ENCODE data around the gene SNAPC4.

The SNAPC4 gene

DNA sequence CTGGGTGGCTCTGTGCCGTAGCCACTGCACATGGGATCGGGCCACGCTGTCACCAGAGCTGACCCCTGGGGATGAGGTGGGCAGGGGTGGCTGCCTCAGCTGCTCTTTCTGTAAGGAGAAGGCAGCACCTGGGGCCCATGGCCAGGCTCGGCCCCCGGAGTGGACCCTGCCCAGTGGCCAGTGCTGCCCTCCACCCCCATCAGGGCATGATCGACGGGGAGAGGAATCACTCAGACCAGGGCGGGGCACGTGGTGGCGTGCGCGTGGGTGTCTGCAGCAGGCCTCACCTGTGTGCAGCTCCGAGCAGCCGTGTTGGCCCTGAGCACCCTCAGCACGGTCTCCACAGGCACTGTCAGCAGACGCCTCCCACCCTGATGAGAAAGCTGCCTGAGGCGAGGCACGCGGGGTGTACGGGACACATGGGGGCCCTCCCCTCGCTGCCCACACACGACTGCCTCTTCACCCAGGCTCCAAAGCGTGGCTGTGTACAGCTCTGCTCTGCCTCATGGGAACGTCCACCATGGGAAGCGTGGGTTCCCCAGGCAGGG, 17.9 kb downstream of the SNAPC4 start:
- no peak overlapping the region for H2BK12ac ChIP-seq (ENCODE audit: low read length)
- H2BK5ac ChIP-seq (ENCODE audit: low read length), result peak overlapping the region; percentile 22
- H3K27me3 ChIP-seq (ENCODE audit: control insufficient read depth in 3 of 3, insufficient read depth in 3 of 3, low read depth in 1 of 3, low read length in 3 of 3), result no peaks in the 10 kb centered on the region
- H3K4me3 ChIP-seq (ENCODE audit: low read length in 2 of 2), result no peak overlapping the region
- no peak overlapping the region for H3K27ac ChIP-seq (replicated peaks; ENCODE audit: low read length)
- no peak for DNase-seq (ENCODE audit: low spot score)
- H3K4me1 ChIP-seq (ENCODE audit: control insufficient read depth in 2 of 2, insufficient read depth in 1 of 2, low read depth in 1 of 2, low read length in 2 of 2), result no peaks in the 10 kb centered on the region
- H3K14ac ChIP-seq (ENCODE audit: low read length), result no peak overlapping the region
- H3K9ac ChIP-seq (ENCODE audit: low read depth, low read length, poor library complexity), result peak overlapping the region; percentile 3
- H2AK5ac ChIP-seq (ENCODE audit: low read depth, low read length), result no peak overlapping the region
- no peak overlapping the region for H3K4ac ChIP-seq (ENCODE audit: low read length)
- H4K91ac ChIP-seq (ENCODE audit: low read depth, low read length, poor library complexity), result peak overlapping the region; percentile 1
- no CpG with 5 or more reads among the region's 25 CpGs for WGBS, 2 donors (ENCODE audit: extremely low coverage in 2 of 2, insufficient read length in 2 of 2, insufficient replicate concordance in 1 of 2)
- no peak overlapping the region for H4K8ac ChIP-seq (ENCODE audit: low read depth, low read length)
- no peak overlapping the region for H2BK120ac ChIP-seq (ENCODE audit: low read depth, low read length)
- no peak overlapping the region for H2BK15ac ChIP-seq (ENCODE audit: low read length)
- no peak overlapping the region for H3K4me2 ChIP-seq (ENCODE audit: insufficient read depth, low read length, poor library complexity, severe bottlenecking)
- H3K18ac ChIP-seq (ENCODE audit: low read length), result no peak overlapping the region
- H3K23ac ChIP-seq (ENCODE audit: low read depth, low read length, poor library complexity), result peak overlapping the region; percentile 60
- no peak overlapping the region for H2AFZ ChIP-seq (ENCODE audit: low read length)
- H3K79me1 ChIP-seq (ENCODE audit: low read depth, low read length), result no peaks in the 10 kb centered on the region
- no peaks in the 10 kb centered on the region for H3K9me3 ChIP-seq (replicated peaks in 1 of 2; ENCODE audit: control insufficient read depth in 2 of 2, insufficient read depth in 1 of 2, low read depth in 1 of 2, low read length in 2 of 2)
- H3K36me3 ChIP-seq (replicated peaks in 1 of 2; ENCODE audit: control insufficient read depth in 2 of 2, insufficient read depth in 2 of 2, low read length in 2 of 2), result peaks cover 45 to 90% of the 10 kb centered on the region in 2 donors

DNA sequence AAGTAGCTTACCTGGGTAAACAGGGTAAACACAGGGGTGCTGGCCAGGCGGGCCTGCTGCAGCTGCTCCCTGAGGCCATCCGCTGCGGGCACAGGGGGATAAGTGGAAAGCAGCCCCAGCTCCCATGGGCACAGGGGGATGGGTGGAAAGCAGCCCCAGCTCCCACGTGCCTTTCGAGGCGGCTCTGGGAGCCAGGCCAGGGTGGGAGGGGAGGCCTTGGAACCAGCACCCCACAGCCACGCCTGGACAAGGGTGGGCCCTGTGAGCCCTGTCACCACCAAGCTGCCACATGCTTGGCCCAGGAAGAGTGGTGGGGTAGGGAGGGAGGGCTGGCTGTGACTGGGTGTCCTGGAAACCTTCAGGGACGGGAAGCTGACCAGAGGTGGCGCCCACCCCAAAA, 18.7 kb downstream of the SNAPC4 start:
- Histone ChIP-seq H3K14ac (ENCODE audit: low read length) (no peak overlapping the region), H2BK5ac (ENCODE audit: low read length) (peak overlapping the region; percentile 22), H3K4me1 (ENCODE audit: control insufficient read depth in 2 of 2, insufficient read depth in 1 of 2, low read depth in 1 of 2, low read length in 2 of 2) (no peaks in the 10 kb centered on the region), H4K8ac (ENCODE audit: low read depth, low read length) (no peak overlapping the region), H3K27me3 (ENCODE audit: control insufficient read depth in 3 of 3, insufficient read depth in 3 of 3, low read depth in 1 of 3, low read length in 3 of 3) (no peaks in the 10 kb centered on the region), H3K4me2 (ENCODE audit: insufficient read depth, low read length, poor library complexity, severe bottlenecking) (no peak overlapping the region), H3K23ac (ENCODE audit: low read depth, low read length, poor library complexity) (no peak overlapping the region), H2AFZ (ENCODE audit: low read length) (no peak overlapping the region), H4K91ac (ENCODE audit: low read depth, low read length, poor library complexity) (no peak overlapping the region), H3K27ac (replicated peaks; ENCODE audit: low read length) (no peak overlapping the region), H3K4me3 (ENCODE audit: low read length in 2 of 2) (no peak overlapping the region), H2BK120ac (ENCODE audit: low read depth, low read length) (no peak overlapping the region), H3K18ac (ENCODE audit: low read length) (no peak overlapping the region), H3K9ac (ENCODE audit: low read depth, low read length, poor library complexity) (no peak overlapping the region), H2BK12ac (ENCODE audit: low read length) (no peak overlapping the region), H2BK15ac (ENCODE audit: low read length) (no peak overlapping the region), H3K79me1 (ENCODE audit: low read depth, low read length) (no peaks in the 10 kb centered on the region), H2AK5ac (ENCODE audit: low read depth, low read length) (no peak overlapping the region), H3K4ac (ENCODE audit: low read length) (no peak overlapping the region), H3K9me3 (replicated peaks in 1 of 2; ENCODE audit: control insufficient read depth in 2 of 2, insufficient read depth in 1 of 2, low read depth in 1 of 2, low read length in 2 of 2) (no peaks in the 10 kb centered on the region), H3K36me3 (replicated peaks in 1 of 2; ENCODE audit: control insufficient read depth in 2 of 2, insufficient read depth in 2 of 2, low read length in 2 of 2) (peaks cover 43 to 89% of the 10 kb centered on the region in 2 donors)
- DNase-seq (ENCODE audit: low spot score), result no peak
- WGBS, 2 donors (ENCODE audit: extremely low coverage in 2 of 2, insufficient read length in 2 of 2, insufficient replicate concordance in 1 of 2), result no CpG with 5 or more reads among the region's 9 CpGs

DNA sequence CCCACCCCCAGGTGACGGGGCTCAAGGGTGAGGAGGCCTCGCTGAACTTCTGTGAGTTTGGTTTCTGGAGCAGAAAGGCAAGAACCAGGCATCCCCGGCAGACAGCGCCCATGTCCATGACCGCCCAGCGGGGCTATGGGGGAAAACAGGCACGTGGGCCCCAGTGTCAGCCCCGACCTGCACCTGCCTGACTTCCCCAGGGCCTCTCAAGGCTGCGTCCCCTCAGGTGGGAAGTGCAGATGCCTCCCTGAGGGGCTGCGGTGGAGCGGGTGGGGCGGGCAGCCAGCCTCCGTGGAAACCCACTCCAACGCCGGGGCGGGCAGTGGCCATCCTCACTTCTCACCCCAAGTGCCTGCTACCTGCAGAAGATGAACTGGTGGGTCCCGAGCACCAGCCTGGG, 19.6 kb downstream of the SNAPC4 start:
- H4K91ac ChIP-seq (ENCODE audit: low read depth, low read length, poor library complexity), result no peak overlapping the region
- no peak overlapping the region for H3K27ac ChIP-seq (replicated peaks; ENCODE audit: low read length)
- no peak overlapping the region for H3K4ac ChIP-seq (ENCODE audit: low read length)
- no peak overlapping the region for H3K4me2 ChIP-seq (ENCODE audit: insufficient read depth, low read length, poor library complexity, severe bottlenecking)
- H3K18ac ChIP-seq (ENCODE audit: low read length), result no peak overlapping the region
- H3K9me3 ChIP-seq (replicated peaks in 1 of 2; ENCODE audit: control insufficient read depth in 2 of 2, insufficient read depth in 1 of 2, low read depth in 1 of 2, low read length in 2 of 2), result no peaks in the 10 kb centered on the region
- no peaks in the 10 kb centered on the region for H3K79me1 ChIP-seq (ENCODE audit: low read depth, low read length)
- no peak overlapping the region for H3K4me3 ChIP-seq (ENCODE audit: low read length in 2 of 2)
- H3K27me3 ChIP-seq (ENCODE audit: control insufficient read depth in 3 of 3, insufficient read depth in 3 of 3, low read depth in 1 of 3, low read length in 3 of 3), result no peaks in the 10 kb centered on the region
- H3K4me1 ChIP-seq (ENCODE audit: control insufficient read depth in 2 of 2, insufficient read depth in 1 of 2, low read depth in 1 of 2, low read length in 2 of 2), result no peaks in the 10 kb centered on the region
- H2BK120ac ChIP-seq (ENCODE audit: low read depth, low read length), result no peak overlapping the region
- no peak overlapping the region for H2AFZ ChIP-seq (ENCODE audit: low read length)
- no peak overlapping the region for H2AK5ac ChIP-seq (ENCODE audit: low read depth, low read length)
- no peak overlapping the region for H3K14ac ChIP-seq (ENCODE audit: low read length)
- H2BK12ac ChIP-seq (ENCODE audit: low read length), result no peak overlapping the region
- no peak for DNase-seq (ENCODE audit: low spot score)
- H3K9ac ChIP-seq (ENCODE audit: low read depth, low read length, poor library complexity), result no peak overlapping the region
- no peak overlapping the region for H4K8ac ChIP-seq (ENCODE audit: low read depth, low read length)
- WGBS, 2 donors (ENCODE audit: extremely low coverage in 2 of 2, insufficient read length in 2 of 2, insufficient replicate concordance in 1 of 2), result no CpG with 5 or more reads among the region's 17 CpGs
- no peak overlapping the region for H2BK15ac ChIP-seq (ENCODE audit: low read length)
- no peak overlapping the region for H3K23ac ChIP-seq (ENCODE audit: low read depth, low read length, poor library complexity)
- H2BK5ac ChIP-seq (ENCODE audit: low read length), result no peak overlapping the region
- H3K36me3 ChIP-seq (replicated peaks in 1 of 2; ENCODE audit: control insufficient read depth in 2 of 2, insufficient read depth in 2 of 2, low read length in 2 of 2), result peaks cover 46 to 91% of the 10 kb centered on the region in 2 donors

DNA sequence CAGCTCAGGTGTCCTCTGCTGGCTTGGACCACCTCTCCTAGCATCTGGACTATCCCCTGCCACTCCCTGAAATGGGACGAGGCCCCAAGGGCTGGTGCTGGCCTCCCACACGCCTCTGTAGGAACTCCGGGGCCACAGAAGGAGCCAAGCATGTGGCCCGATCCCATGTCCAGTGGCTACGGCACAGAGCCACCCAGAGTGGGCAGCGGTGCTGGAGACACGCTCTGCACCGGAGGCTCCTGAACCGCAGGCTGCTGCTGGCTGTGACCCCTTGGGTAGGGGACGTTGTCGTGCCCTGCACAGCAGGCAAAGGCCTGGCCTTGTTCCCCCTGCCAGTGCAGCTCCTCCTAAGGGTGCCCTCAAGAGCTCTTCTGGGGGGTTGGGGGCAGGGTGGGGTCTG, 20.1 kb downstream of the SNAPC4 start:
- no peaks in the 10 kb centered on the region for H3K79me1 ChIP-seq (ENCODE audit: low read depth, low read length)
- H2AFZ ChIP-seq (ENCODE audit: low read length), result no peak overlapping the region

More for the DNA sequence above, 20.1 kb downstream of the SNAPC4 start:
- H2BK12ac ChIP-seq (ENCODE audit: low read length), result no peak overlapping the region
- H4K8ac ChIP-seq (ENCODE audit: low read depth, low read length), result no peak overlapping the region
- H3K9me3 ChIP-seq (replicated peaks in 1 of 2; ENCODE audit: control insufficient read depth in 2 of 2, insufficient read depth in 1 of 2, low read depth in 1 of 2, low read length in 2 of 2), result no peaks in the 10 kb centered on the region
- no peak overlapping the region for H3K23ac ChIP-seq (ENCODE audit: low read depth, low read length, poor library complexity)
- no peak overlapping the region for H3K27ac ChIP-seq (replicated peaks; ENCODE audit: low read length)
- no peak overlapping the region for H2BK5ac ChIP-seq (ENCODE audit: low read length)
- H3K27me3 ChIP-seq (ENCODE audit: control insufficient read depth in 3 of 3, insufficient read depth in 3 of 3, low read depth in 1 of 3, low read length in 3 of 3), result no peaks in the 10 kb centered on the region
- H3K4me1 ChIP-seq (ENCODE audit: control insufficient read depth in 2 of 2, insufficient read depth in 1 of 2, low read depth in 1 of 2, low read length in 2 of 2), result no peaks in the 10 kb centered on the region
- no peak overlapping the region for H2AK5ac ChIP-seq (ENCODE audit: low read depth, low read length)
- H3K18ac ChIP-seq (ENCODE audit: low read length), result no peak overlapping the region
- peaks cover 43 to 90% of the 10 kb centered on the region in 2 donors for H3K36me3 ChIP-seq (replicated peaks in 1 of 2; ENCODE audit: control insufficient read depth in 2 of 2, insufficient read depth in 2 of 2, low read length in 2 of 2)
- H2BK120ac ChIP-seq (ENCODE audit: low read depth, low read length), result no peak overlapping the region
- H3K14ac ChIP-seq (ENCODE audit: low read length), result no peak overlapping the region
- H3K4me3 ChIP-seq (ENCODE audit: low read length in 2 of 2), result no peak overlapping the region
- H3K4me2 ChIP-seq (ENCODE audit: insufficient read depth, low read length, poor library complexity, severe bottlenecking), result no peak overlapping the region
- H3K9ac ChIP-seq (ENCODE audit: low read depth, low read length, poor library complexity), result no peak overlapping the region
- no peak overlapping the region for H4K91ac ChIP-seq (ENCODE audit: low read depth, low read length, poor library complexity)
- H3K4ac ChIP-seq (ENCODE audit: low read length), result no peak overlapping the region
- no peak for DNase-seq (ENCODE audit: low spot score)
- no CpG with 5 or more reads among the region's 11 CpGs for WGBS, 2 donors (ENCODE audit: extremely low coverage in 2 of 2, insufficient read length in 2 of 2, insufficient replicate concordance in 1 of 2)
- no peak overlapping the region for H2BK15ac ChIP-seq (ENCODE audit: low read length)

Measured in neuronal stem cell (in vitro differentiated cells).